Activated T-cell treated with anti-CD3 and anti-CD28 coated beads, Interleukin-2, amount 50 U/mL, for 24 hours (primary cell): Measurements from ENCODE around the gene B3GNT9.

Experiments
- DNase-seq: peaks from one replicate; pipeline ENCODE4 v3.0.0-alpha.2; 2020
- H3K27ac Mint-ChIP-seq: 2 replicates; pipeline ENCODE4 v1.8.0; 2020; ENCODE audit warnings: mild to moderate bottlenecking, mixed read lengths
- H3K27me3 Mint-ChIP-seq: 2 replicates; pipeline ENCODE4 v1.8.0; 2020; ENCODE audit warnings: mixed read lengths
- H3K36me3 Mint-ChIP-seq: 2 replicates; pipeline ENCODE4 v1.8.0; 2020; ENCODE audit warnings: low read depth, mixed read lengths
- H3K4me1 Mint-ChIP-seq: 2 replicates; pipeline ENCODE4 v1.8.0; 2020; ENCODE audit warnings: low read depth, mixed read lengths
- H3K4me3 Mint-ChIP-seq: 2 replicates; pipeline ENCODE4 v1.8.0; 2020; ENCODE audit warnings: mild to moderate bottlenecking, moderate library complexity, mixed read lengths
- H3K9me3 Mint-ChIP-seq: 2 replicates; pipeline ENCODE4 v1.8.0; 2020; ENCODE audit warnings: mixed read lengths

Gene B3GNT9

GRCh38 chr16:67109407-67110135, 41.2 kb downstream of the B3GNT9 start, which contains the start of gene PHAF1:
Gene PHAF1, plus strand, starts transcription at chr16:67109941. Its CDS starts 235 bp downstream, at chr16:67110176.
- Mint-ChIP-seq H3K27me3 (no peaks in the 10 kb centered on the region), H3K27ac (peak within 1 kb of the TSS; percentile 90), H3K4me1 (peaks cover 40% of the 10 kb centered on the region), H3K36me3 (peaks cover 33% of the 10 kb centered on the region), H3K4me3 (peak within 1 kb of the TSS; percentile 95), H3K9me3 (no peaks in the 10 kb centered on the region)
- DNase-seq: peak; percentile 99

- no peak for DNase-seq
- Mint-ChIP-seq H3K27me3 (no peaks in the 10 kb centered on the region), H3K4me1 (peaks cover 35% of the 10 kb centered on the region), H3K27ac (peak overlapping the region; percentile 90), H3K4me3 (peak overlapping the region; percentile 95), H3K36me3 (peaks cover 32% of the 10 kb centered on the region), H3K9me3 (no peaks in the 10 kb centered on the region)
Observed at GRCh38 chr16:67108931-67109406, 41.8 kb downstream of the B3GNT9 start.

GRCh38 chr16:67108489-67108888, 42.3 kb downstream of the B3GNT9 start:
- Mint-ChIP-seq H3K27me3 (no peaks in the 10 kb centered on the region), H3K4me1 (peaks cover 32% of the 10 kb centered on the region), H3K27ac (no peak overlapping the region), H3K9me3 (no peaks in the 10 kb centered on the region), H3K36me3 (peaks cover 28% of the 10 kb centered on the region), H3K4me3 (no peak overlapping the region)
- DNase-seq: no peak

GRCh38 chr16:67105881-67106280, 44.9 kb downstream of the B3GNT9 start:
- H3K36me3 Mint-ChIP-seq: peaks cover 24% of the 10 kb centered on the region
- H3K27ac Mint-ChIP-seq: no peak overlapping the region
- no peak for DNase-seq
- peaks cover 21% of the 10 kb centered on the region for H3K4me1 Mint-ChIP-seq
- no peak overlapping the region for H3K4me3 Mint-ChIP-seq
- no peaks in the 10 kb centered on the region for H3K27me3 Mint-ChIP-seq
- no peaks in the 10 kb centered on the region for H3K9me3 Mint-ChIP-seq

- Mint-ChIP-seq H3K4me3 (no peak overlapping the region), H3K4me1 (peaks cover 21% of the 10 kb centered on the region), H3K36me3 (peaks cover 28% of the 10 kb centered on the region), H3K27me3 (no peaks in the 10 kb centered on the region), H3K27ac (no peak overlapping the region), H3K9me3 (no peaks in the 10 kb centered on the region)
- no peak for DNase-seq
Observed at GRCh38 chr16:67105246-67105645, 45.6 kb downstream of the B3GNT9 start.

- Mint-ChIP-seq H3K27ac (peak overlapping the region; percentile 57), H3K4me1 (peaks cover 21% of the 10 kb centered on the region)
Observed at GRCh38 chr16:67104845-67105244, 46.0 kb downstream of the B3GNT9 start.

GRCh38 chr16:67104061-67104460, 46.7 kb downstream of the B3GNT9 start:
- H3K27me3 Mint-ChIP-seq: no peaks in the 10 kb centered on the region
- H3K4me1 Mint-ChIP-seq: peaks cover 14% of the 10 kb centered on the region
- DNase-seq: no peak
- peaks cover 32% of the 10 kb centered on the region for H3K36me3 Mint-ChIP-seq
- H3K4me3 Mint-ChIP-seq: no peak overlapping the region
- H3K27ac Mint-ChIP-seq: no peak overlapping the region
- no peaks in the 10 kb centered on the region for H3K9me3 Mint-ChIP-seq

More at GRCh38 chr16:67104845-67105244, 46.0 kb downstream of the B3GNT9 start:
- no peak for DNase-seq
- H3K9me3 Mint-ChIP-seq: no peaks in the 10 kb centered on the region
- H3K4me3 Mint-ChIP-seq: no peak overlapping the region
- H3K36me3 Mint-ChIP-seq: peaks cover 28% of the 10 kb centered on the region
- no peaks in the 10 kb centered on the region for H3K27me3 Mint-ChIP-seq

- H3K4me1 Mint-ChIP-seq: peaks cover 12% of the 10 kb centered on the region
- H3K27me3 Mint-ChIP-seq: no peaks in the 10 kb centered on the region
- no peak for DNase-seq
- H3K36me3 Mint-ChIP-seq: peaks cover 46% of the 10 kb centered on the region
- H3K27ac Mint-ChIP-seq: peak overlapping the region; percentile 84
- no peak overlapping the region for H3K4me3 Mint-ChIP-seq
- no peaks in the 10 kb centered on the region for H3K9me3 Mint-ChIP-seq
Observed at GRCh38 chr16:67101311-67102082, 49.3 kb downstream of the B3GNT9 start.

- Mint-ChIP-seq H3K27ac (peak overlapping the region; percentile 84), H3K27me3 (no peaks in the 10 kb centered on the region), H3K4me3 (no peak overlapping the region), H3K36me3 (peaks cover 46% of the 10 kb centered on the region), H3K4me1 (peaks cover 12% of the 10 kb centered on the region), H3K9me3 (no peaks in the 10 kb centered on the region)
- DNase-seq: no peak
Observed at GRCh38 chr16:67100569-67101310, 50.1 kb downstream of the B3GNT9 start.

- Mint-ChIP-seq H3K27me3 (no peaks in the 10 kb centered on the region), H3K4me1 (peaks cover 12% of the 10 kb centered on the region), H3K36me3 (peaks cover 55% of the 10 kb centered on the region), H3K4me3 (no peak overlapping the region), H3K9me3 (no peaks in the 10 kb centered on the region), H3K27ac (no peak overlapping the region)
- no peak for DNase-seq
Observed at GRCh38 chr16:67098599-67098998, 52.2 kb downstream of the B3GNT9 start.
